ENCODE data around the gene OTOP2. TPM values are rescaled to one million over a fixed set of nuclear protein-coding genes. Genes with fewer than 3 reads are reported as not detected.

The OTOP2 gene
- total and polyA plus RNA-seq, 10 of the 15 experiments (the other 5 are each of a cell fraction or from before 2014, with no cell fraction given) = not detected

- no peak for TF ChIP-seq ZBTB4 (CRISPR knock-in tag; IDR thresholded peaks at IDR 0.05)
- no peak for TF ChIP-seq FOS (IDR thresholded peaks at IDR 0.05; ENCODE audit: borderline replicate concordance, extremely low read depth, insufficient read length)
- no peak for TF ChIP-seq KDM1A (IDR thresholded peaks at IDR 0.05; ENCODE audit: borderline replicate concordance)
- TF ChIP-seq RB1 (IDR thresholded peaks at IDR 0.05; ENCODE audit: borderline replicate concordance) = no peak
- no peak for TF ChIP-seq WRNIP1 (IDR thresholded peaks at IDR 0.05; ENCODE audit: borderline replicate concordance, low read depth, low read length)
- TF ChIP-seq ZBTB11 (CRISPR knock-in tag; IDR thresholded peaks at IDR 0.05) = no peak
- TF ChIP-seq SUPT20H (IDR thresholded peaks at IDR 0.05; ENCODE audit: borderline replicate concordance, control insufficient read depth, low read depth, low read length) = no peak
- no peak for TF ChIP-seq ATF3 (IDR thresholded peaks at IDR 0.05; ENCODE audit: borderline replicate concordance, extremely low read depth, low read depth, low read length)
These were observed 48.9 kb downstream of the OTOP2 start (continued) for GRCh38 chr17:74972973-74973328.

All from GM12878 (cell line).